ENCODE data around the gene BCAS3.

- TF ChIP-seq CTCF (IDR thresholded peaks at IDR 0.05; ENCODE audit: low read depth, low read length, missing input control) (no peak), RAD21 (IDR thresholded peaks at IDR 0.05) (no peak), GABPA (IDR thresholded peaks at IDR 0.05 in 1 of 2, conservative IDR thresholded peaks at IDR 0.05 in 1 of 2) (no peak), SP1 (IDR thresholded peaks at IDR 0.05) (no peak), EGR1 (IDR thresholded peaks at IDR 0.05; ENCODE audit: low read depth in 2 of 2) (no peak), TAF1 (conservative IDR thresholded peaks at IDR 0.05) (no peak), HNF4G (IDR thresholded peaks at IDR 0.05) (no peak), FOXA1 (IDR thresholded peaks at IDR 0.05) (no peak), MAX (IDR thresholded peaks at IDR 0.05) (no peak), REST (IDR thresholded peaks at IDR 0.05) (no peak), YY1 (IDR thresholded peaks at IDR 0.05) (no peak), ZBTB33 (IDR thresholded peaks at IDR 0.05) (no peak), RXRA (IDR thresholded peaks at IDR 0.05) (no peak)
- TF ChIP-seq, protein P1, sequence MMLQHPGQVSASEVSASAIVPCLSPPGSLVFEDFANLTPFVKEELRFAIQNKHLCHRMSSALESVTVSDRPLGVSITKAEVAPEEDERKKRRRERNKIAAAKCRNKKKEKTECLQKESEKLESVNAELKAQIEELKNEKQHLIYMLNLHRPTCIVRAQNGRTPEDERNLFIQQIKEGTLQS (IDR thresholded peaks at IDR 0.05) = no peak
Observed at GRCh38 chr17:60995680-60996079, 318.0 kb downstream of the BCAS3 start.
